HG03460 (cell line): ENCODE data around the gene IQUB.
"Not testable (repeated sequence)": the region's sequence is repeated elsewhere in the genome, so short reads cannot be mapped to it uniquely, and the experiment has no call there.

Source experiments
- ATAC-seq: cut with Tn5 transposase; IDR thresholded peaks from one replicate; pipeline ENCODE4 v1.9.1; 2021; ENCODE audit not compliant: unreplicated experiment

The IQUB gene

DNA sequence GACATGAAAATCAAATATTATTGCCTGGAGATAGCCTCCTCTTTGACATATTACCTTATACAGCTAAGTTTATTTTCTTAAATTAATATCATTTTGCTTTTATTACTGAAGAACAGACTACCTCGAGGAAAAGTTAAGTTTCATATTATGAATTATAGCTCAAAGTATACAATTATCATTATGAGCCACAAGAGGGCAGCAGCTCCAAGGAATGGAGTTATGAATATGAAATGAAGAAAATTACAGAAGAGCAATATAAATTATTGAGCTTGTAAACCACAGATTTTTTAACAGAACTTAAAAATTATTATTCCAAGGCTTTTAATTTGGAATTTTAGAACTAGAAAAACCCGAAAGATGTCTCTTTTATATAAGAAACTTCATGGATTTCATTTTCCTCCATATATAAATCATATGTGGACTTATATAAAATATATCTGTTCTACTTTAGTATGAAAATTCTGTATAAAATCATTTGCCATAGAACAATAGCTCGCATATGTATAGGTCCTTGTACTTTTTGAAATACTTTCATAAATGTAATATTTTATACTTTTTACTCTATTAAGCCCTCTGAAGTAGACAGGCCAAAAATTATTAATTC is 40.1 kb downstream of the IQUB start:
- peak; percentile 66 for ATAC-seq

DNA sequence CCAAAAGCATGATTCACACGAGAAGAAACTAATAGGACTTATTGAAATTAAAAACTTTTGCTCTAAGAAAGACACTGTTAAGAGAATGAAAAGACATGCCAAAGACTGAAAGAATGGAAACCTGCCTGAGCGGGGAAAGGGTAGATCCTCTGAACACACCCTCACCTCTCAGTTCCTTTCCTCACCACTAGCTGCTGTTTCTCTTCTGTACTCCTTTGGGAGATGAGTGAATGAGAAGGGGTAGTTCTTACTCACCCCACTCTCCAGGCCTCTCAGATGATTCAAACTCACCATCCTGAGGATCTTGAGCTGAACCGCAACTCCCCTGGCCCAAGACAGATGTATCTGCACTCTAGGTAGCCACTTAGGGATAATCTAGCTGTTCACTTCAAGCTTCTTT is 41.9 kb downstream of the IQUB start:
- peak; percentile 61 for ATAC-seq

DNA sequence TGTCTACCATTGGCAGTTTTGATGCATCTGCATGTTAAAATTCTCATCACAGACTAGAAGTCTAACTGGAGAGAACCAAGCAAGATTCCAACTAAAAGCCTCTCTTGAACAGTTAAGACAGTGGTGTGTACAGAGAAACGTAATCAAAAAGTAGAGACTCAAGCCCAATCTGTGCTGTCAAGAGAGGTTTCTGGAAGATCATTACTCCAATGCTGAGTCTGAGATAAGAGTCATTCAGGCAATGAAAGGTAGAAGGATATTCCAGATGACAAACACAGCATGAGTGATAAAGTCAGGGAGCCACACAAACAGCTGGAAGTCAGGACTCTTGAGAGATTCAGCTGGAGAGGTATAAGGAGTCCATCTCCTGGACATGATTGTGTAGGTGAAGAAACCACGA is 48.7 kb downstream of the IQUB start:
- ATAC-seq, result no peak

DNA sequence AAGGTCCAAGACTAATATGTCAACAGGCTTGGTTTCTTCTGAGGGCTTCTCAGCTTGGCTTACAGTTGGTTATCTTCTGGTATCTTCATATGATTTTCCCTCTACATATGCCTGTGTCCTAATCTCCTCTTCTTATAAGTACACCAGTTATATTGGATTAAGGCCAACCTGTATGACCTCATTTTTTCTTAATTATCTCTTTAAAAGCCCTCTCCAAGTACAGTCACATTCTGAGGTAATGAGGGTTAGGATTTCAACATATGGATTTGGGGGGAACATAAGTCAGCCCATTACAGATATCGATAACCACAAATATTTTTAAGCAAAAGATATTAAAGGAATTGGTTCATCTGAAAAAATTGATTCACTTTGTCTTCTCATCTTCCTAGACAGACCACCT is 49.2 kb downstream of the IQUB start:
- ATAC-seq, result no peak

DNA sequence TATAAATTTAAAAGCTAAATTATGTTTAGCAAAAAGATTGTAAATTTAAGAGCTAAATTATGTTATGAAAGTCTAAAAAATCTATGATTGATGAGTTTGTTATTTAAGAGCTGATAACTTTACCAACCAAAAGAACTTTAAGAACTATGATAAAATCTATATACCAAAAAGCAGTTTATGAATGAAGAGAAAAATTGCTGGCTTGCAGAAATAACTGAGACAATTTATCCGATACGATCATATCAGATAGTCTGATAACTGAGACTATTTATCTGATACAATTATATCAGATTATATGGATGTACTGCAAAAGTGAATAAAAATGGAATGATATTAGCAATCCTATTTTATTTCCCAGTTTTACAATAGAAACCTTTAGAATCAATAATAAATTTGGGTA is 50.2 kb downstream of the IQUB start:
- no peak for ATAC-seq

DNA sequence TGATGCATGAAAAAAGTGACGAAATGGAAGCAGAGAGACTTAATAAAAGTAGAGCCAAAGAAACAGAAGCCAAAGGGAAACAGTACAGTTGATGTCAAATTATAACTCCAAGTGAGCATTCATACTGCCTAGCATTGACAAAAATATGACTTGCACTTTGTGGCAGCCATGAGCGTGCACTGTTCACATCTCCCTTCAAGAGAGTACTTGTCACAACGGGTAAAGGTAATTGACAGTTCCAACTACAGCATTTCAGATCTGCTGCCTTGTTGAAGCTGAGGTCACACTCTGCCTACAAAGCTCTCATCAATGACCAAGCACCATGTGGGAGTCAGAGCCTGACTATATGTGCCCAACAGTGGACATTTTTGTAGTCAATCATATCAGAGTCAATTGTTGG is 54.3 kb downstream of the IQUB start:
- no peak for ATAC-seq

DNA sequence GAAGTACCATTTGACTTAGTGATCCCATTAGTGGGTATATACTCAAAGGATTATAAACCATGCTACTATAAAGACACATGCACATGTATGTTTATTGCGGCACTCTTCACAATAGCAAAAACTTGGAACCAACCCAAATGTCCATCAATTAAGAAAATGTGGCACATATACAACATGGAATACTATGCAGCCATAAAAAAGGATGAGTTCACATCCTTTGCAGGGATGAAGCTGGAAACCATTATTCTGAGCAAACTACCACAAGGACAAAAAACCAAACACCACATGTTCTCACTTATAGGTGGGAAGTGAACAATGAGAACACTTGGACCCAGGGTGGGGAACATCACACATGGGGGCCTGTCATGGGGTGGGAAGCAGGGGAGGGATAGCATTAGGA is 56.3 kb downstream of the IQUB start:
- not testable (repeated sequence) for ATAC-seq

DNA sequence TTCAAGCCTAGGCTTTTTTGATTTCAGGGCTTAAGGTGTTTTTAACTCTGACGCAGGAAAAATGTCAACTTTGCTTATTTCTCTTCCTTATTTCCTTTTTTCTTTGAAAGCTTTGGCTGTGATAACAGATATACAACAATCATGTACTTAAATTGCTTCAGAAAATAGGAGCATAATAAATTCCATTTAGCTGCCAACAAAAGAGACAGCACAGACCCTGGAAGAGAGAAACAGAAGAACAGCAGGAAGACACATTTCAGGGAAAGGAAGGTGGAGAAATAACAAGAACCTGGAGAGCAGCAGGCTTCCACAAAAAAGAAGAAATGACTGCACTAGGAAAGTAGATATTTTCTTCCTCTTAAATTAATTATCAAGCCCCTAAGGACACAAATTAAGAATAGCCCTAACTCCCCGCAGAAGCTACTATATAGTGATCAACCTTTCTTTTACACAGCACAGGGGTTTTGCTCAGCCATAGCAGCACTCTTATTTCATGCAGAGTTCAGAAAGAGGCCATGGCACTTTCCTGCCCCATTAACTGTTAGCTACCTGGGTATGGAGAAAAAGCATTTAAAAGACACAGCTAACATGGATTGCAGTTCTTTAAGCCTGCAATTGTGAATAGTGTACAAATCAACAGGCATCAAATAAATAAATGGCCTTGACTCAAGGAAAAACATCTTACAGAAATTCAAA is 61.5 kb downstream of the IQUB start:
- no peak for ATAC-seq

DNA sequence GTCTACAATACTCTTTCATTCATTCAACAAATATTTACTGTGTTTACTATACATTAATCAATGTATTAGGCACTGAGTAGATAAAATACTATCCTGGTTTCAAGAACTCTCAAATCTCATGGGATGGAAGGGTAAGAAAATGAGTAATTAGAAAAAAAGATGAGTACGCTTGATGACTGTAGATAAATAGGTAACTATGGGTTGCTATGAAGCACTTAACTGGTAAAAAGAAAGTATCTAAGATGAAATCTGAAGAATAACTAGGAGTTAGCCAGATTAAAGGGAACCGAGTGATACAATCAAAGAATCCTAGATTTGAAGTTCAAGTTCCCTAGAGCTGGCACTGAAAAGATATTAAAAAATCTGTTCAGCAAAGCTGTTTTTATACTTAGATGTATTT is 62.1 kb downstream of the IQUB start:
- no peak for ATAC-seq

DNA sequence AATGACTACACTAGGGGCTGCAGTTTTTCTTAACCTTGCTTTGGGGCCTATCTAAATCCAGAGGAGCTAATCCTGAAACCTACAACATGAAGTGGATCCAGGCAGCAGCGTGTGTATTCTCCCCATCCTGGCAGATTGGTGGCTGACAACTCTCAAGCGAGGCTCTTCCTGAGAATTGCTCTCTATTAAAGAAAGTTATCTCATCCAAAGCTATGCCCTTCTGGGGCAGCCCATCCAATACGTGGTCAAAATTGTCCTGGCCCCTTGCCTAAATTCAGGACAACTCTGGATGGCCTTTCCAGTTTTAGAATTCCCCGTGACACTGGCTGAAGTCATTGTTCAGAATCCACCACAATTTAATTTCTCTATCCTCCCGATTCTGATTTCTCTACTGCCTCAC is 66.1 kb downstream of the IQUB start:
- ATAC-seq, result no peak

DNA sequence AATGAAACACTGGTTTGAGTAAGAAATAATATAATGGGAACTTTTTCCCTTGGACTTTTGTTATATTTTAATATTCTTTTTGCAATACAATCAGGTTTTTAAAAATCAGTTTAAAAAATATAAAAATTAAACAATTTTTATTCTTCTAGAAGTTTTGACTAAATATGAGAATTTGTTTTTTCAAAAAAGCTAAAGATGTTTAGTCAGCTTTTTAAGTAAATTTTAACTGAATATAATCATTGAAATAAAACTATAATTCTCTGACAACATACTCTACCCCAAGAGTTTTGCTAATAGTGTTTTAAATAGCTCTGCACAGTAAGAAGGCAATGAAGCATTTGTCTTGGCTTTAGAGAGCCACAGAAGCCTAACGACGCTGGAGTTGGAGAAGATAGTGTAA is 70.5 kb downstream of the IQUB start:
- ATAC-seq, result no peak

DNA sequence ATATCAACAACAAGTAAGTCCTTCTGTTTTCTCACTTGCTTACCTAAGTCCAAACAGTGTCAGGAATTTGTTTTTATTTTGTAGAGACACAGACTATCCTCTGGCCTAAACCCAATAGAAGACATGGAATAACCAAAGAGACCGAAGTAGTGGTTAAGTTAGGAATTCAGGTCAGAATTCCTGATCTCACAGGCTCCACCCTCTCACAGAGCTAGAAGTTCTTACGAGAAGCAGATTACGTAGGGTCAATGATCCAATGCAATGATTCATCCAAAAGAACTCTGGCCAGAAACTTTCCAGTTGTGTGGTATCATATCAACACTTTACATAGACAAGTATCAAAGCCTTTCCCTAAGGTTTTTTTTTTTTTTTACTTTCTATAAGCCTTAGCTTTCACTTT is 73.8 kb downstream of the IQUB start:
- no peak for ATAC-seq

DNA sequence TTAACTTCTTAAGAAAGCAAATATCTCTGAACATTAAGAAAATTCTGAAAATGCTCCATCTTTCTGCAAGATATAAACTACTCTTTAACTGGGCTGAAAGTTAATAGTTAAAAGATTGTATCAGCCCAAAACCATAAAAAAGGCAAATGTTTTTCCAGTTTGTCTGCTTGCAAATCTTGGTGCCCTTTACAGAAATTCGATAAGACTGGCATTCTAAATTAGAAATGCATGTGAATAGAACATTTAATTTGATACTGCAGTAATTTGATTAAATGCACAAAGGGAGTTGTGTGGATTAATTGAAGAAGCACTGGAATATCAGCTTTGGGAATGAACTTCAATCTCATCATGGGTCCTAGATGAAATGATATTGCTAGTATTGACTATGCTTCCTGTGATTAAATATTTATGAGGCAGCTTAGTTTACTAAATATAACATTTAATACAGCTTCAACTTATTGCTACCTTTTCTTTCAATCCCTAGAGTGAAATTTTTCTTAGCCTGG is 78.4 kb downstream of the IQUB start:
- ATAC-seq, result no peak

DNA sequence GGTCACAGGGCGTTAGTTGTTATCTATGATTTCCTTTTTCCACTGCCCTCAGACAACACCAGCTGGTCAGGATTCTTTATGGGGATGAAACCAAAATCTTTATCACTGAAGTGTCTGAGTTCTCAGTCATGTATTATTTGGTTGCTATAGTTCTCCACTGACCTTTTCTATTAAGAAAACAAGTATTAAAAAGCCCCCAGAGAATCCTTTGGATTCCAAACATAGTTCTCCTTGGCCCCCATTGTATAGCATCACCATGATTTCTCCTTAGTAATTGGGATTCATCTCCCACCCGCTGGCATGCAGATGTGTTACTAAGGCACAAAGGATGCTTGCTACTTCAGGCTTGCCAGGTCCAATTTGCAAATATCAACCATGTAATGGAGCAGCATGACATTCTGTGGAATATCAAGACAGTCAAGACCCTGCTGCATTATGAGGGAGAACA is 94.3 kb downstream of the IQUB start:
- ATAC-seq, result no peak

DNA sequence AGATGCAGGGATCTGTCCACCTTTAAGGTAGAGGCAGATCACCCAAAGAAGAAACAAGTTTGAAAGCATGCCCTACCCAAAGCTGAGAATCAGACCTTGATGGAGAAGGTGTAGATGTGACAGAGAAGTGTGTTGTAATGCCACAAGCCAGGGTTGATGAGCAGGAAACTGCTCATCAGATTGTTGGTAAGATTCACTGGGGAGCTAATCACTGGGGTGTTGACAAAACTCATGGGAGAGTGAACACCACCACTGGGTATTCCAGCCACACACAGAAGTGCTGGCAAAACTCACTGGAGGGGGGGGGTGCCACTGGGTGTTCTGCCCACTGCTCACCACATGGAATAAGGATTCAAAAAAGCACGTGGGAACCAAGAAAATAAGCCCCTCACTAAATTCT is 95.2 kb downstream of the IQUB start:
- no peak for ATAC-seq

DNA sequence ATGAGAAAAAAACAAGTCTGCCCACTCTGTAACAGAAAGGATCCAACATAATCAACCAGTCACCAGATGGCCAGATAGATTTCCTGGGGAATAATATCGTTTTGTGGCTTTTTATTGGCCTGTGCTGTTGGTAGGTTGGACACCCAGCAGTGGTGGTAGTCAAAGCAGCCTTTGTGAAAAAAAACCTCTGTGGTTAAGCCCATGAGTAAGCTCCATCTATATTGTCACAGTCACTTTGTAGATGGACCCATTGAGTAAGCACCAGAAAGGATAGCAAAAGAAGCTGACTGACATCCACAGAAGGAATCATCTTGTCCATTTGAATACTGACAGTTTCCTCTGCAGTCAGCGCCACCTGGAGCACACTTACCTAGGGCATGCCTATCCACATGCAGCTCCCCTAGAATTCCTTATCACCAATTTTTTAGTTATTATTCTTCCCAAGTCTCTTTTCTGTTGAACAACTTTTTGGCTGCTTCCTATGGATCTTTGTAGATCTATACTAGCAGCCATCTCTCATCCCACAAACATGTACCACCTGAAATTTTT is 96.9 kb downstream of the IQUB start:
- ATAC-seq, result no peak

DNA sequence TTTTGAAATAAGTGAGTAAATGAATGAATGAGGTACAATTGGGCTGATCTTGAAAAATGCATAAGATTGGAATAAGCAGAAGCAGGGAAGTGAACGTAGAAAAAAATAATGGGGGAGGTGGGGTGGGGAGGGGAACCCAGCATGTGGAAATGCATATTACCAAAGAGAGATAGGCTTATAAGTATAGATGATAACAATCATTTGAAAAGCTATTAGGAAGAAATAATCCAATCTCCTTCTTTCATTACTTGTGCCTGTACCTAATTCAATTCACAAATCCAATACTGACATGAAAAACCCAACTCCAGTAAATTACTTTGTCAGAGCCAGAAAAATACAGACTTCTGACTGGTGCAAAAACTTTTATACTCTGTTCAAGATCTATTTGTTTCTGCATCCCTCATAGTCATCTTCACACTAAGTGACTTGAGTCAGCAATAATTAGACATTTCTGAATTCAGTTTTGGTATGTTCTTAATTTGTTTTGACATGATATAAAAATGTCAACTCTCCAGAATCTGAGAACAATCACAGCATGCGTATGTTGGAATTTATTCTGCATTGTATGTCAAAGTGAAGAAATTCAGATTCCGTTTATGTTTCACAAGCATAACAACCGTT is 99.2 kb downstream of the IQUB start:
- ATAC-seq, result no peak

DNA sequence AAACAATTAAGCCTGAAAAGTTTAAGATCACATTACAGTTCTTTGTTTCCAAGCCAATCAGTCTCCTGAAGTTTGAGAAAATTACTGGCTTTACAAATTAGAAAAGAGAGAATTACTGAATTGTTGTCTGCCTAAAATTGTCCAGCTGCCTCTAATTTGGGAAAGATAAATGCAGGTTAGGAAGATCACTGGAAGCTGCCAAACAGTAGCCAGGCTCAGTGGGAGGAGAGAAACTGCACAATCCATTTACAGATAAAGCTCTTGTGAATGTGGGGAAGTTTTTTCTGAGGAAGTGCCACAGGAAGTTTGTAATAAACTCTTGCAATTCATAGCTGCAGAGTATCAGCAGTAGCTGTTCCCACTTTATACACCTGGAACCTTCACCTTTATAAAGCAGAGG is 100.7 kb downstream of the IQUB start:
- ATAC-seq, result no peak

DNA sequence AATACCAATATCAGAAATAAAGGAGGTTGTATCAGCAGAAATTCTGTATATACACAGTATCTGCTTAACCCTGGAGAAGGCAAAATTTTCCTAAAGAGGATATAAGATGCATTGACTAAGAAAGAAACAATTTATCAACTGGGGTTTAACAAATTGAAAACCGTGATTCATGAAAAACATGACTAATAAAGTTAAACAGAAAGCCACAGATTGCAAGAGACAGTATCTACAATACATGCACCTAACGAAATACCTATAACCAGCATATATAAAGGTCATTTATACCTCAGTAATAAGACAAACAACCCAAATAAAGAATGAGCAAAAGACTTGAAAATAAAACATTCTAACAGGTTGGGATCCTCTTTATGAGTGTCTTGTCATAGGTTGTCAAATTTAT is 101.8 kb downstream of the IQUB start:
- ATAC-seq, result no peak

DNA sequence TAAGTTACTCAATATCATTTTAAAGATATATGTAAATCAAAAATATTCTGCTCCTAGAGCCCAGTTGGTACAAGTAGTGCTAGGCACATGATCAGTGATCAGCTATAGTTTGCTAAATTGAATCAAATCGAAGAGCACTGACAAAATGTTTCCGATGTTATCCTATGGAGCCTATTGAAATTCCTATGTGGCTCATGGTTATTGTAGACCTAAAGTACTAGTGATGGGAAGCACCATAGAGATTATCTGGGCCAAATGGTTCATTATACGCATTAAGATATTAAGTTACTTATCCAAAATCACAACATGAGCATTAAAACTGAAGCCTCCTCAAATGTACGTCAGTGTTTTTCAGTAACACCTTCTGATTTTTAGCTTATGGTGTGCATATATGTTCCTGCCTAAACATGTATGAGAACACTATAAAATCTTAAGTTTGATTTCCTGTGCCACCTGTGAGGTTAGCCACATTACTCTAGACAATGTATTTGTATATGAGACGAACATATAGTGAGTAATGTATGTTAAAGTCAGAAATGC is 103.2 kb downstream of the IQUB start:
- ATAC-seq, result no peak

DNA sequence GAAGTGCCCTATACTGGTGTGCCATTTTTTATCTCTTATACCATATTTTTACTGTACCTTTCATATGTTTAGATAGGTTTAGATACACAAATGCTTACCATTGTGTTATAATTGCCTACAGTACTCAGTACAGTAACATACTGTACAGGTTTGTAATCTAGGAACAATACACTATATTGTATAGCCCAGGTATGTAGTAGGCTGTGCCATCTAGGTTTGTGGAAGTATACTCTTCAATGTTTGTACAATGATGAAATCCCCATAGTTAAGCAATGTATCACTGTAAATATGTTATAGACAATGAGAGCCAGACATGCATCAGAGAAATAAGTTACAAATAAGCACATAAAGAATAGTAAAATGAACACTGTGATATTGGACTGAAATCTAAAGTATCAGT is 109.1 kb downstream of the IQUB start:
- no peak for ATAC-seq

DNA sequence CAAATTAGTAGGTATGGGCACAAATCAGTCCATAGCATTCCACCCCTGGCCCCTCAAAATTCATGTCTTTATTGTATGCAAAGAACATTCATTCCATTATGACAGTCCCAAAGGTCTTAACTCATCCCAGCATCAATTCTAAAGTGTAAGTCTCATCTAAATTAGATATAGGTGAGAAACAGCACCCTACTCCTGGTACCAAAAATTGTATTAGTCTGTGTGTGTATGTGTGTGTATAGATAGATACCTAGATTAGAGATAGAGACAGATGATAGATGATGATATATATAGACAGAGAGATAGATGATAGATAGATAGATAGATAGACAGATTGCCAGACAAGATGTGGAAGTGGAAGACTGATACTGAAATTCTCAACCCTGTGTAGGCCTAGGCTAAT is 109.9 kb downstream of the IQUB start:
- no peak for ATAC-seq
